GM12878 (cell line): Measurements from ENCODE around the gene MICB. TPM values are rescaled to one million over a fixed set of nuclear protein-coding genes. Genes with fewer than 3 reads are reported as not detected.

ENCODE experiments used
- ATF7 ChIP-seq: fragments of 450-650 bp; IDR thresholded peaks from 2 replicates; pipeline ENCODE4 v1.6.1; 2016; ENCODE audit warnings: low read depth, mild to moderate bottlenecking
- BACH1 ChIP-seq: fragments of 450-650 bp; IDR thresholded peaks from 2 replicates; pipeline ENCODE4 v1.6.1; 2017; ENCODE audit warnings: mild to moderate bottlenecking, borderline replicate concordance
- BCL11A ChIP-seq: IDR thresholded peaks from 2 replicates; pipeline ENCODE4 v1.6.1; 2011; ENCODE audit warnings: low read depth, low read length
- BCL3 ChIP-seq: IDR thresholded peaks from 2 replicates; pipeline ENCODE4 v1.6.1; 2011; ENCODE audit warnings: borderline replicate concordance, low read depth, mild to moderate bottlenecking, moderate library complexity, low read length; ENCODE audit not compliant: insufficient read depth, poor library complexity, severe bottlenecking
- CBFB ChIP-seq: IDR thresholded peaks from 2 replicates; pipeline ENCODE4 v1.6.1; 2016; ENCODE audit warnings: antibody characterized with exemption, low read depth
- CHD2 ChIP-seq: IDR thresholded peaks from 2 replicates; pipeline ENCODE4 v1.6.1; 2011; ENCODE audit warnings: low read depth, low read length, improper control_type of control experiment, borderline replicate concordance
- DPF2 ChIP-seq: fragments of 450-650 bp; IDR thresholded peaks from 2 replicates; pipeline ENCODE4 v1.6.1; 2017; ENCODE audit warnings: mild to moderate bottlenecking
- EGR1 ChIP-seq, 2 experiments: IDR thresholded peaks; 1 replicate in 1 of 2; 2 replicates in 1 of 2; pipeline ENCODE4 v1.6.1; 2011 to 2012; ENCODE audit warnings: low read depth in 2 of 2, low read length in 2 of 2, borderline replicate concordance in 1 of 2, mild to moderate bottlenecking in 1 of 2, moderate library complexity in 1 of 2
- ETV6 ChIP-seq, 2 experiments: fragments of 450-650 bp in 1 of 2; IDR thresholded peaks in 1 of 2; conservative IDR thresholded peaks in 1 of 2; 2 replicates each; pipeline ENCODE4 v1.6.1; 2014; ENCODE audit warnings: antibody characterized with exemption in 1 of 2, borderline replicate concordance in 1 of 2, low read depth in 1 of 2, mild to moderate bottlenecking in 1 of 2, moderate library complexity in 1 of 2
- GABPA ChIP-seq: IDR thresholded peaks from 2 replicates; pipeline ENCODE4 v1.6.1; 2014; ENCODE audit warnings: antibody characterized with exemption, low read depth, mild to moderate bottlenecking, inconsistent platforms
- HDAC2 ChIP-seq: fragments of 200-600 bp; sonication (generic); IDR thresholded peaks from 2 replicates; pipeline ENCODE4 v1.6.1; 2017
- HDGF ChIP-seq: fragments of 450-650 bp; IDR thresholded peaks from 2 replicates; pipeline ENCODE4 v1.6.1; 2016; ENCODE audit warnings: antibody characterized with exemption
- IKZF2 ChIP-seq, 2 experiments: fragments of 450-650 bp; IDR thresholded peaks; 2 replicates each; pipeline ENCODE4 v1.6.1; 2017; ENCODE audit warnings: mild to moderate bottlenecking in 2 of 2, moderate library complexity in 2 of 2
- MTA3 ChIP-seq: IDR thresholded peaks from 2 replicates; pipeline ENCODE4 v1.6.1; 2012; ENCODE audit warnings: low read length, inconsistent platforms, borderline replicate concordance
- MXI1 ChIP-seq: fragments of 150-350 bp; IDR thresholded peaks from 2 replicates; pipeline ENCODE4 v1.6.1; 2011; ENCODE audit warnings: low read depth, mild to moderate bottlenecking, inconsistent platforms, low read length, improper control_type of control experiment
- NFIC ChIP-seq: IDR thresholded peaks from 2 replicates; pipeline ENCODE4 v1.6.1; 2012; ENCODE audit warnings: low read depth, mild to moderate bottlenecking, inconsistent platforms, low read length, moderate library complexity
- NFXL1 ChIP-seq: fragments of 450-650 bp; IDR thresholded peaks from 2 replicates; pipeline ENCODE4 v1.6.1; 2017; ENCODE audit warnings: antibody characterized with exemption, mild to moderate bottlenecking, borderline replicate concordance
- NKRF ChIP-seq: fragments of 450-650 bp; conservative IDR thresholded peaks from 2 replicates; pipeline ENCODE4 v1.6.1; 2017; ENCODE audit warnings: mild to moderate bottlenecking, moderate library complexity
- NR2F1 ChIP-seq: fragments of 450-650 bp; conservative IDR thresholded peaks from 2 replicates; pipeline ENCODE4 v1.6.1; 2017; ENCODE audit warnings: mild to moderate bottlenecking
- POLR2A ChIP-seq: IDR thresholded peaks from 2 replicates; pipeline ENCODE4 v1.6.1; 2011; ENCODE audit warnings: low read depth, mild to moderate bottlenecking, low read length
- POLR2AphosphoS5 ChIP-seq: IDR thresholded peaks from 2 replicates; pipeline ENCODE4 v1.6.1; 2011; ENCODE audit warnings: mild to moderate bottlenecking, low read length, inconsistent platforms
- POU2F2 ChIP-seq: IDR thresholded peaks from 3 replicates; pipeline ENCODE4 v1.6.1; 2011; ENCODE audit warnings: low read depth, mild to moderate bottlenecking, low read length, borderline replicate concordance
- ZNF24 ChIP-seq: fragments of 450-650 bp; IDR thresholded peaks from 2 replicates; pipeline ENCODE4 v1.6.1; 2017; ENCODE audit warnings: antibody characterized with exemption, mild to moderate bottlenecking
- polyA plus RNA-seq, 11 experiments: library from polyadenylated mRNA; depleted of rRNA in 4 of 11; unstranded in 6 of 11; stranded (reverse) in 5 of 11; fragments of >200 nt; fragmentation: Nextera tagmentation in 4 of 11; fragmentation: Illumina TruSeq in 1 of 11; extraction: Ambion mirVana in 4 of 11; extraction: Trizol in 1 of 11; gene quantifications; 1 replicate in 1 of 11; 2 replicates in 10 of 11; pipeline versions ENCODE4 v1.2.1 to v1.2.3, GENCODE V29; 2011 to 2016; ENCODE audit warnings: inconsistent platforms in 2 of 11, missing spikeins in 2 of 11, low read depth in 1 of 11
- total RNA-seq, 4 experiments: library from RNA; depleted of rRNA in 3 of 4; stranded (reverse); fragments of >200 nt in 3 of 4; fragmentation: Illumina TruSeq in 1 of 4; extraction: Trizol in 1 of 4; gene quantifications; 2 replicates each; pipeline versions ENCODE4 v1.2.1 to v1.2.3, GENCODE V29; 2013 to 2021
- TF ChIP-seq, protein P1 (sequence below): fragments of 450-650 bp; IDR thresholded peaks from 2 replicates; pipeline ENCODE4 v1.6.1; 2018; ENCODE audit warnings: mild to moderate bottlenecking, low read depth, moderate library complexity; ENCODE audit not compliant: partially characterized antibody

The MICB gene
- total and polyA plus RNA-seq, 10 of the 15 experiments (the other 5 are each of a cell fraction or from before 2014, with no cell fraction given) = 9.0 to 37.1 (median 17.8) TPM

DNA sequence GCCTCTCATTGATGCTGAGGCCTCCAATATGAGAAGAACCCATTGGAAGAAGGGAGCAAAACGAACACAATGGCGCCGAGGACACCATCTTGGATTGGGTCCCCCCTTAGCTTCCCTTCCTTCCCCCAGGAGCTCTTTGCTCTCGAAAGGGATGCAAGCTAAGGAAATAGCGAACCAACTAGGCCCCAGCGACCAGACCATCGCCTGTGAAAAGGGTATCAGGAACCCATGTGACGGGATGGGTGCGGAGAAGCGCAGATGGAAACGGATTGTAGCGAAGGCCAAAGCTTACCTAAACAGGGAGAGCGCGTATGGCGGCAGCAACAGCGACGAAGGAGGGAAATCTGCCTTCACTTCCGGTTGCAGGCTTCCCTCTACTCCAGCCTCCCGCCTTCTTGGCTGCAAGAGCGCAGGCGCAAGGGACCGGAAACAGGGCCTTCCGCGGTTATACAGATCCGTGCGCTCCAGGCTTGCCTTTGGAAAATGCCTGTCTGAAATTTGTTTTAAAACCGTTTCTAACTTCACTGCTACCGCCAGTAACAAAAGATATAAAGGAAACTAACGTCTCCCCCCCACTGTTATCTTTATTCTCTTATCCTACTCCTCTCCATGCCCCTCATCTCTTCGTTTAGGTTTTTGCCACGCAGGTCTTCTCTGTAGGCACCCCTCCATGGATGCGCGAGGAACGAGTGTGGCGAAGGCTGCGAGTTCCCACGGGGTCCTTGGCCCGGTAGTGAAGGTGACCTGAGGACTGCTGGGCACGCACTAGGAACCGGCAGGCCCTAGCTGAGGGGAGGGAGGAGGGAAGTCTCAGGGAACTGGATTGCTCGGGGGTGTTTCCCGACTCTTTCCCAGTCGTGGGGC is 43.9 kb downstream of the MICB start, which contains the start of gene DDX39B (continued):
- peak; percentile 51; the same call in 1 of the 2 replicates for TF ChIP-seq NFIC
- TF ChIP-seq GABPA = peak; percentile 83
- TF ChIP-seq MXI1 = peak; percentile 55
- TF ChIP-seq, protein P1, sequence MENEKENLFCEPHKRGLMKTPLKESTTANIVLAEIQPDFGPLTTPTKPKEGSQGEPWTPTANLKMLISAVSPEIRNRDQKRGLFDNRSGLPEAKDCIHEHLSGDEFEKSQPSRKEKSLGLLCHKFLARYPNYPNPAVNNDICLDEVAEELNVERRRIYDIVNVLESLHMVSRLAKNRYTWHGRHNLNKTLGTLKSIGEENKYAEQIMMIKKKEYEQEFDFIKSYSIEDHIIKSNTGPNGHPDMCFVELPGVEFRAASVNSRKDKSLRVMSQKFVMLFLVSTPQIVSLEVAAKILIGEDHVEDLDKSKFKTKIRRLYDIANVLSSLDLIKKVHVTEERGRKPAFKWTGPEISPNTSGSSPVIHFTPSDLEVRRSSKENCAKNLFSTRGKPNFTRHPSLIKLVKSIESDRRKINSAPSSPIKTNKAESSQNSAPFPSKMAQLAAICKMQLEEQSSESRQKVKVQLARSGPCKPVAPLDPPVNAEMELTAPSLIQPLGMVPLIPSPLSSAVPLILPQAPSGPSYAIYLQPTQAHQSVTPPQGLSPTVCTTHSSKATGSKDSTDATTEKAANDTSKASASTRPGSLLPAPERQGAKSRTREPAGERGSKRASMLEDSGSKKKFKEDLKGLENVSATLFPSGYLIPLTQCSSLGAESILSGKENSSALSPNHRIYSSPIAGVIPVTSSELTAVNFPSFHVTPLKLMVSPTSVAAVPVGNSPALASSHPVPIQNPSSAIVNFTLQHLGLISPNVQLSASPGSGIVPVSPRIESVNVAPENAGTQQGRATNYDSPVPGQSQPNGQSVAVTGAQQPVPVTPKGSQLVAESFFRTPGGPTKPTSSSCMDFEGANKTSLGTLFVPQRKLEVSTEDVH = peak; percentile 93
- peak; percentile 100 for TF ChIP-seq POLR2AphosphoS5
- no peak; the same call in 1 of the 2 replicates for TF ChIP-seq ZNF24
- TF ChIP-seq POU2F2 = peak; percentile 80
- no peak for TF ChIP-seq DPF2
- TF ChIP-seq POLR2A = peak; percentile 96
- TF ChIP-seq NFXL1 = no peak
- no peak for TF ChIP-seq BCL11A
- peak; percentile 60; the same call in 1 of the 2 replicates for TF ChIP-seq ATF7
- peak in 1 of 2 experiments; percentile 87; a peak in 2 of 4 replicates for TF ChIP-seq ETV6 (conservative IDR thresholded peaks at IDR 0.05 in 1 of 2, IDR thresholded peaks at IDR 0.05 in 1 of 2; ENCODE audit: borderline replicate concordance in 1 of 2, low read depth in 1 of 2)
- no peak; the same call in 1 of the 2 replicates for TF ChIP-seq NR2F1
- TF ChIP-seq EGR1 (IDR thresholded peaks at IDR 0.05; ENCODE audit: borderline replicate concordance in 1 of 2, low read depth in 2 of 2, low read length in 2 of 2) = peak in 1 of 2 experiments; percentile 56; a peak in 1 of 3 replicates
- TF ChIP-seq CBFB = peak; percentile 88
- peak; percentile 44; the same call in 1 of the 2 replicates for TF ChIP-seq BACH1
- peak; percentile 59 to 61 for TF ChIP-seq IKZF2 (IDR thresholded peaks at IDR 0.05)
- no peak; the same call in none of the 2 replicates for TF ChIP-seq NKRF
- TF ChIP-seq BCL3 = no peak
- peak; percentile 23; the same call in 1 of the 2 replicates for TF ChIP-seq CHD2
- TF ChIP-seq MTA3 = no peak
- TF ChIP-seq HDAC2 = no peak
- peak; percentile 40; the same call in 1 of the 2 replicates for TF ChIP-seq HDGF
